GM18526 (cell line): ENCODE results near the gene CGB1.
A peak's percentile ranks its signal among the peaks of the same experiment; 100 is the strongest.
"Not testable (repeated sequence)": the region's sequence is repeated elsewhere in the genome, so short reads cannot be mapped to it uniquely, and the experiment has no call there.

Experiments used
- POLR2A ChIP-seq: IDR thresholded peaks from 3 replicates; pipeline ENCODE4 v1.6.1; 2011; ENCODE audit not compliant: insufficient read length; ENCODE audit errors: extremely low read depth

Gene CGB1

DNA sequence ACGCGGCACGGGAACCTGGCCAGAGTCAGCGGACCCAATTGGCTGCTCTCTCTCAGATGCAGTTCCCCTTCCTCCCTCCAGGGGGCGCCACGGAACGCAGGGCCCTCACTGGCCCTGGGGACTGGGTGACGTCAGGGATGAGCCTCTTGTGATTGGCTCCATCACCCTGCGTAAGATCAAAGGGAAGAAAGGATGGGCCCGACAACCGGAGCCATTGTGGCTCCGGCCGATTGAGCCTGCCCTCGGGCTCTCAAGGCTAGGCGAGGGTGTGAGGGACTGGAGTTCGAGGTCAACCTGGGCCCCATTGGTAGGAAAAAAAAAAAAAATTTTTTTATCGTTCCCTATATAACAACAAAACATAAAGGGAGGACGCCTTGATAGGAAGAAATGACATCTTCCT is at the start of gene CGB1:
CGB1 (minus strand) TSS at position 81 of the 400 bp plus-strand sequence. CDS start 184 bp downstream, outside the sequence.
- not testable (repeated sequence) for TF ChIP-seq POLR2A

DNA sequence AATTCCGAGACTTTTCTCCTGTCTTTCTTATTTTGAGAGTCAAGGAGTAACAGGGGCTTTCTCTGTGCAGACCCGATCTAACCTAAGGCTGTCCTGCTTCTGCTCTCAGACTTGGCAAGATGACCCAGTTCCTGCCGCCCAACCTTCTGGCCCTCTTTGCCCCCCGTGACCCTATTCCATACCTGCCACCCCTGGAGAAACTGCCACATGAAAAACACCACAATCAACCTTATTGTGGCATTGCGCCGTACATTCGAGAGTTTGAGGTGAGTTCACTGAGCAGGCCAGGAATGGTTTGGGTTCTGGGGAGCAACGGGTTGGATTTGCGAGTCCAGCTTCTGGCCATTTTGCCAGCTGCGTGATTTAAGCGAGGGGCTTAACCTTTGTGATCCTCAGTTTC is 49.6 kb upstream of the CGB1 start:
- TF ChIP-seq POLR2A: no peak

- TF ChIP-seq POLR2A: no peak
Measured at GRCh38 chr19:49085868-49086232, 49.2 kb upstream of the CGB1 start.

GRCh38 chr19:49085020-49085867 is 48.5 kb upstream of the CGB1 start, which contains the start of gene SNRNP70:
TSS of gene SNRNP70 (plus strand) at chr19:49085451. CDS start at chr19:49086415, 964 bp downstream.
- peak; percentile 97 for TF ChIP-seq POLR2A

DNA sequence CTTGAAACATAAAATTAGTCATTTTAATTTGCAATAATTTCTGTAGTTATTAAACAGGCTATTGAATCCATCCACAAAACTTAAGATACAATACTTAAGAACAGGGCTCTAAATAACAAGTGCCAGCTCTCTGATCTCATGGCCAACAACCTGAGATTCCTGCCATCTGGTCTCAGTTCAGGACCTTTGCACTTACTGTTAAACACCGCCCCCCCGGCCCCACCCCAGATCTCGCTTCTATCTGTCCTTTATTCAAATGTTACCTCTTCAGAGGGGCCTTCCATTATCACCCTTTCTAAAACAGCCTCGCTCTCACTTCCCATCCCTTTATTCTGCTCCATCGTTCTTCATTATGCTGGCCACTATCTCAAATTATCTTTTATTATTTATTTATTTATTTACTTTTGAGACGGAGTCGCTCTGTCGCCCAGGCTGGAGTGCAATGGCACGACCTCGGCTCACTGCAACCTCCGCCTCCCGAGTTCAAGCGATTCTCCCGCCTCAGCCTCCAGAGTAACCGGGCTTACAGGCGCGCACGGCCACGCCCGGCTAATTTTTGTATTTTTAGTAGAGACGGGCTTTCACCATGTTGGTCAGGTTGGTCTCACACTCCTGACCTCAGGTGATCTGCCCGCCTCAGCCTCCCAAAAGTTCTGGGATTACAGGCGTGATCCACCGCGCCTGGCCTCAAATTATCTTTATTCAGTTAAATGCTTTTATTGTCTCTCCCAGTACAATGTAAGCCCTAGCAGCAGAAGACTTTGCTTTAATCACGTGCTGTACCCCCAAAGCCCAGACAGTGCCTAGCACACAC is 47.7 kb upstream of the CGB1 start:
- no peak for TF ChIP-seq POLR2A

GRCh38 chr19:49081273-49081672 is 44.6 kb upstream of the CGB1 start:
- TF ChIP-seq POLR2A: no peak

DNA sequence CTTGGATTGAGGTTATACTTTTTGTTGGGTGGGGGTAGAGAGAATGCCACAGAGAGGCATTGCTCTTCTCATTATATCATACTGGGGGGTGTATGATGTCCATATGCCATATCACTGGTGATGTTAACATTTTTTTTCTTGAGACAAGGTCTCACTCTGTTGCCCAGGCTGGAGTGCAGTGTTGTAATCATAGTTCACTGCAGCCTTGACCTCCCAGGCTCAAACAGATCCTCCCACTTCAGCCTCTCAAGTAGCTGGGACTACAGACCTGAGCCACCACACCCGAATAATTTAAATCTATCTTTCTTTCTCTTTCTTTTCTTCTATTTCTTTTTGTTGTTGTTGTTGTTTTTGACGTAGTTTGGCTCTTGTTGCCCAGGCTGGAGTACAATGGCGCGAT is 43.7 kb upstream of the CGB1 start:
- TF ChIP-seq POLR2A: no peak

- TF ChIP-seq POLR2A: no peak
Measured at GRCh38 chr19:49073514-49074378, 37.1 kb upstream of the CGB1 start.

DNA sequence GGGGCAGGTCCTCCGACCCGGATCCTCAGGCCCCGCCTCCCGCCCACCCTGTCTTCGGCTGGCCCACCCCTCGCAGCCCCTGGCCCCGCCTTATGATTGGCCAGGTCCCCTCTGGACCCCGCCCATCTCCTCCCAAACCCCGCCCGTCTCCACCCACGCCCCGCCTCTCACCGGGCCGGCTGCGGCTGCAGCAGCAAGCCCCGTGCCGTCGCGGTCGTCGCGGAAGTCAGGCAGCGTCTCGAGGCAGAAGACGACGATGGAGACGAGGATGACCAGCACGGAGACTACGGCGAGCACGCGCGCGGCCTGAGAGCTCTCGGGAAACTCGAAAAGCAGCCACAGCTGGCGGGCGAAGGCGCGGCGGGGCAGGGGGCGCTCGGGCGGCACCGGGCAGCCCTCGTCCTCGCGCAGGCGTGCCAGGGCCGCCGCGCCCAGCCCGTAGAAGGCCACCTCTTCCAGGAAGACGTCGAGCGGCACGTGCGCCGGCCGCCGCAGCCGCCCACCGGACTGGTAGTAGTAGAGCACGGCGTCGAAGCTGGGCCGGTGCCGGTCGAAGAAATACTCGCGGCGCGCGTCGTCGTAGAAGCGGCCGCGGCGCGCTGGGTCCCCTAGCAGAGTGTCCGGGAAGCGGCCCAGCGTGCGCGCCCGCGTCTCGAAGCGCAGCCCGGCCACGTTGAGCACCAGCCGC is 35.3 kb upstream of the CGB1 start:
- no peak for TF ChIP-seq POLR2A

DNA sequence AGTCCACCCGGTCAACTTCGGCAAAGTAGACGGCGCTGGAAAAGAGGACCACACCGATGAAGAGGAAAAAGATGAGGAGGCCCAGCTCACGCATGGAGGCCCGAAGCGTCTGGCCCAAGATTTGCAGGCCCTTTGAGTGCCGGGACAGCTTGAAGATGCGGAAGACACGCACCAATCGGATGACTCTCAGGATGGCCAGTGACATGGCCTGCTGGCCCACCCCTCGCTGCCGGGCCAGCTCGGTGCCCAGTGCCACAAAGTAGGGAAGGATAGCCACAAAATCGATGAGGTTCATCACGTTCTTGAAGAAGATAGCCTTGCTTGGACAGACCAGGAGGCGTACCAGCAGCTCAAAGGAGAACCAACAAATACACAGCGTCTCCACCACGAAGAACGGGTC is 33.7 kb upstream of the CGB1 start:
- no peak for TF ChIP-seq POLR2A

DNA sequence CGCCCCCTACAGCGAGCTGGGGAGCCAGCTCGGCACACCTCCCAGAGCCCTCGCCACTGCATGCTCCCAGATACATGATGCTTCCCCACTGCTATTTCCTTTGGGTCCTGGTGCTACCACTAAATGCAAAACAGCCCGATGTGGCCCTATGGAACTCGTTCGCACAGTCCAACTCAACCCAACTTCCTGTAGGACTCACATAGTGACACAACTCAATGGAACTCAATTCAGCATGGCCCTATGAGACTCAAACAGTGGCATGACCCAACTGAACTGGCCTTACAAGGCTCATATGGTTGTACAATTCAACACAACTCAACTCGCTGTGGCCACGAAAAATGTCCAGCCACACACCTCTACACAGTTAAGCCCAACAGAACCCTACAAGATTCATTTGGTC is 32.3 kb upstream of the CGB1 start:
- no peak for TF ChIP-seq POLR2A

DNA sequence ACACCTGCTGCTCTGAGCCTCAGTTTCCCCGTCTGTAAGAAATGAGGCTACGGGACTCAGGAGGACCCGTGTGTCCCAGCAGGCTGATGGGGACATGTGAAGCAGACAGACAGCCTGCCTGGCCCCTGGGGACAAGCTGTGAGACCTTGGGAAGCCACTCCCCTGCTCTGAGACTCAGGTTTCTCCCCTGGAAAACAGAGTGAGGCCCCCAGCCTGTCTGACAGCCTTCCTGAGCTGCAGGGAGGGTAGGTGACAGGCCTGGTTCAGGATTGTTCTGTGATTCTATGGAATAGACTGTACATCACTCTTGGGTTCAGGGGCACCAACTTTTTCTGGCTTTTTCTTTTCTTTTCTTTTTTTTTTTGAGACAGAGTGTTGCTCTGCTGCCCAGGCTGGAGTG is 30.9 kb upstream of the CGB1 start:
- TF ChIP-seq POLR2A: no peak

GRCh38 chr19:49065905-49066512 is 29.3 kb upstream of the CGB1 start:
- no peak for TF ChIP-seq POLR2A
